HG03039 (cell line): ENCODE measurements around the gene LONRF3.

Source experiments
- ATAC-seq: cut with Tn5 transposase; IDR thresholded peaks from one replicate; pipeline ENCODE4 v1.9.1; 2021; ENCODE audit warnings: mild to moderate bottlenecking, moderate library complexity; ENCODE audit not compliant: unreplicated experiment

Gene LONRF3

DNA sequence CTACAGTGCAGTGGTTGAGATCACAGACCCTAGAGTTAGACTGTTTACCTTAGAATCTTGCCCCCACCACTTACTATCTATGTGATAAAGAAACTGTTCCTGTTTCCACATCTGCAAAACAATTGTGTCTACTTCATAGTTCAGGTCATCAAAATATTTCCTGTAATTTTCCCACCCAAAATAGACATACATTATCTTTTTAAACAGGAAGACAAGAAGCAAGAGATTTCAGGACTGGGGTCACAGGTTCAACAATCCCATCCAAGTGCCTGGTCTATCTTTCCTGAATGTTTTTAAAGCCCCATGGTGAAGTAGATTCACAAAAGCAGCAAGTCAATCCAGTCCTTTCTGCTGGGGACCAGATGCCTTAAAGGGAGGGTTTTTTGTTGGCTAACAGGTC lies 56.6 kb downstream of the LONRF3 start:
- ATAC-seq: no peak

DNA sequence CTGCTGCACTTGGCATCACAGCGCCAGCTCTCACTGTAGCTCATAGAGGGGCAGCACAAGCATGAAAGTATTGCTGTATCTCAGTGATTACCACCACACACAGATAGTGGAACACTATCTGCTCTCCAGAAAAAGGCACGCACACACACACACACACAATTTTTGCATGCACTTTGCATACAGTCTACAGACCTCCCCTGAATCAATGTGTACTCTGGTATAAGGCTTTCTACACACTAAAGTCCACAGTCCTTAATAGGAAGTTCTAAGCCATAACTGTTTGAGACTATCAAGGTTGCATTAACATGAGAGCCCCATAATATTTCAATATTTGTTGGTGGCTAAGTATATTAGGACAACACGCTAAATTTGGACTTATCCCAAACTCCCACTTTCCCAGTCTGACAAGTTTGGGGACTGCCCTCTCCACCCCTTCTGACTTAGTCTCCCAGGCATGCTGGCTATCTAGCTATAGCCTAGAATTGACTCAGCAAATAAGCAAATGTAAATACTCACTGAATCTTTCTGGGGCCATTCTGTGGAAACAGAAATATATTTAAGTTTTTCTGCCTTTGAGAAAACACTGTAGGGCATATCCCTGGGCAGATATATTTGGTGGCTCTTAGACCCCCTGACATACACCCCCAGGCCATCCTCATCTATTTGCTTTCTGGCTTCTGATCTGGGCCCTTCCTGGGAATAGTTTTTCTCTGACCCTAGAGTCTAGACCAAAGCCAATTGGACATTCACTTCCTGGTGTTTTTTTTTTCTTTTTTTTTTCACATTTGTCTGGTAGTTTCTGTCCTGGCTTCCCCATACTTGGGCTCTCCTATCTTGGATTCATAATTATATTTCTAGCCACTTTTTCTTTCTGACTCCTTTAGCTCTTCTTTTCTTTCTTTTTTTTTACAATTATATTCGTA lies 62.0 kb downstream of the LONRF3 start:
- ATAC-seq: no peak

DNA sequence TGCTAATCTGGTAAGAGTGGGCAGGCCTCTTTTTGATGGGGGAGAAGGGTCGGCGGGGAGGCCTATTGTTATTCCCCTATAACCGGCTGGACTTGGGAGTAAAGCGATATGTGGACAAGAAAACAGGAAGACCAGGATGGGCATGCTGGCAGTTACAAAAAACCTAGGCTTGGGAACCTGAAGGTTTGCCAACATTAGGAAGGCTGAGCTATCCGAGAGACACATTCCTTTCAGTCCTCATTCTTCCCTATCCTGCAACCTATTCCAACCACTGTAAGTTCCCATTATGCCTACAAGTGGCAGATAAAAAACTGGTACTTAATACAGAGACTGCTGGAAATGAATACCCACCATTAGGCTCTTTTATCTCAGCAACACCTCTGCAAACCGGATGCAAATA lies 66.0 kb downstream of the LONRF3 start:
- no peak for ATAC-seq

DNA sequence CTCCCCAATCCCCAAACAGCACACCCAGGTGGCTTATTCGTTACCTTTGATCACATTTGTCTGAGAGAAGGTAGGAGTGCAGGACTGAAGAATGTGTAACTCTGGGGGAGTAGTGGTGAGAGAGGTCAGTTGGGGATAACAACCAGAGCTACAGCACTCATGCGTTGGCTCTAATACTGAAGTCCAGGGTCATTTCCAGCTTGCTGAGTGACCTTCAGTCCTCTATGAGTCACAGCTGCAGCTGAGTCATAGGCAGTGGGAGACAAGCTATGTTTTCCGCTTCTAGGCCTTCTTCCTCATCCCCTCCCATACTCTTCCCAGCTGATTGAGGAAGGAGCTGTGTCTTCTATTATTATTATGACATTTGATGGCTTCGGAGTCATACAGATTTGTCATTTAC lies 66.8 kb downstream of the LONRF3 start:
- ATAC-seq: no peak

DNA sequence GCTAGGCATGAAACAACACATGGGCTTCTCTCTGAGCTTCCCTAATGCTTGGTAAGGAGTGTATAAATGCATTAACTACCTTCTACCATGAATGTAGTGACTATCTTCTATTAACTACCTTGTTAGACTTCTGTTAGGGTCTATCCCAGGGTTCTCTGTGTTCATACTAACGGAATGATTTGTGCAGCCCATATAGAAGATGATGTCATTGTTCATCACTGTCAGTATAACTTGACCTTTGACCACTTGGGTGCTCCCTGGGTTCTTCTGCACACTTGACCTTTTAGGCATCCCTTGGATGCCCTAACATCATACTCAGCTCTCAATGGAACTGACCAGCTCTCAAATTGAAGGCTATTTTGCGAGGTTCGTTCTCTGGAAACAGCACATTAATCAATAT lies 67.6 kb downstream of the LONRF3 start:
- ATAC-seq: no peak

DNA sequence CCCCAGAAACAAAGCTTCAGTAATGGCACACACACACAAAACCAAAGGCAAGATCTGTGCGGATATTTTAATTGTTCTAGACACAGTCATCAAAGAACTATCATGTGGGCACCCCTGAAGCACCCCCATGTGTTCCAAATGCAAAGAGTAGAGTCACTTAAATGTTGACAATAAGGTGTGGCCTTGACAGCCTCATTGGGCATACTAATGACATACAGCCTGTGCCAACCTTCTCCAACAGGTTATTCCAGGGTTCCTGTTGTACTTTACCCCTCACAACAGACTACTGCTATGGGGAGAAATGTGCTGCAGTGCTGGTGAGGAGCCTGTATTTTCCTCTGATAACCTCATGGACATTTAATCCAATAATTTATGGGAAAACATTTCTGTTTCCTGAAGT lies 68.6 kb downstream of the LONRF3 start:
- no peak for ATAC-seq

DNA sequence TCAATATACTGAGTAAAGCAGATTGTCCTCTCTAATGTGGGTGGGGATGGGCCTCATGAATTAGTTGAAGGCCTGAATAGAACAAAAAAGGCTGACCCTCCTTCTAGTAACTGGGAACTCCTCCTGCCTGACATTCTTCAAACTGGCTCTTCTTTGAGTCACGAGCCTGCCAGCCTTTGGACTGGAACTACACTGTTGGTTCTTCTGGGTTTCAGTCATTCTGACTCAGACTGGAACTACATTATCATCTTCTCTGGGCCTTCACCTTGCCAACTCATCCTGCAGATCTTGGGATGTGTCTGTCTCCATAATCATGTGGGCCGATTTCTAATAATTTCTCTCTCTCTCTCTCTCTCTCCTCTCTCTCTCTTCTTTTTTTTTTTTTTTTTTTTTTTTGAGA lies 71.5 kb downstream of the LONRF3 start:
- no peak for ATAC-seq

DNA sequence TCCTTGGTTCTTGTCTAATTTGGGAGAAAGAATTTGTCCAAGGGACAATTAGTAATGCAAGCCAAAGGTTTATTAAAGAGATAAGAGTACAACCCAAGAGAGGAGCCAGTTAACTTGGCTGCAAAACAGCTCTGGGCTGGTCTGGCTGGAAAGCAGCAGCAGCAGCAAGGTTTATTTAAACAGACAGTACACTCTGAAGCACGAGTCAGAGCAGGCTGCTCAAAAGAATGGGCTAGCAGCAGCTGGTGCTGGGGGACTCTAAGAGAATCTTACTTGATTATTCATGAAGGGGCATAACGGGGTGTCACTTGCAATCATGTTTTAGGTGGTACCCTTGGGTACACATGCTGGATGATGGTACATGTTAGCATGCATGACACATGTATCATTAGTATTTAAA lies 81.3 kb downstream of the LONRF3 start:
- no peak for ATAC-seq

DNA sequence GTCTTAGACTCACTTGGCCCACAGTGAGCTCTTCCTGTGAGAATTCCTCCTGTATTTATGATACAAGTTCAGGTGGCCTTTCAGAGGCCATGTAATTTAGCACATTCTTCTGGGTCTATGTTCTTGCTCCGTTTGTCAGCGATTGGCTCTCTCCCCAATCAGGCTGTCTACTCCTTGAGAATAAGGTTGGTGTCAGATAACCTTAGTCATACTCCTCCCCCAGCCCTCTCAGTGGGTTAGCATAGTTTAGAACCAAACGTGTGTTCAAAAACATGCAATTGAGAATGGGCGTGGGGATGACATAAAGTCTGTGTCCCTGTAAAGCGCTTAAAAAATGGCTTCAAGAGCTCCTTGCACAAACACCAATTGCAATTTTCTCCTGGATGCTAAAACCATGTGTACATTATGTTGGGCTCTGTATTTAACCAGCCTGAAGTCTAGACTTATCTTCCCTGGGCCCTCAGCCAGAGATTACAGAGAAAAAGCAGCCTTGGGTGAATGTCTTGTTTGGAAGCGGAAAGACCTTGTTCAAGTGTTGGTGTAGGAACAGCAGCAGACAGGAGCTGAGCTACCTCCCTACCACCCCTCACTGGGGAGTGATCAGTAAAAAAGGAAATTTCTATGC lies 88.4 kb downstream of the LONRF3 start:
- no peak for ATAC-seq

DNA sequence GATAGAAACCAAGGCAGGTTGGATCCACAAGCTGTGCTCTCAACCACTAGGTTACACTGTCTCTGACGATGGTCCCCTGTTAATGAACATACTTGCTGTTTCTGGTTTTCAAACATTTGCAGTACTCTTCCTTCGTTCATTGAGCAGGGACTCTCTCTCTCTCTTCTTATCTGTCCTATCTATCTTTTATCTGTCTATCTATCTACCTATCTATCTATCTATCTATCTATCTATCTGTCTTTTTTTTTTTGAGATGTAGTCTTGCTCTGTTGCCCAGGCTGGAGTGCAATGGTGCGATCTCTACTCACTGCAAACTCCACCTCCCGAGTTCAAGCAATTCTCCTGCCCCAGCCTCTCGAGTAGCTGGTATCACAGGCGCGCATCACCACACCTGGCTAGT lies 89.0 kb downstream of the LONRF3 start:
- no peak for ATAC-seq

DNA sequence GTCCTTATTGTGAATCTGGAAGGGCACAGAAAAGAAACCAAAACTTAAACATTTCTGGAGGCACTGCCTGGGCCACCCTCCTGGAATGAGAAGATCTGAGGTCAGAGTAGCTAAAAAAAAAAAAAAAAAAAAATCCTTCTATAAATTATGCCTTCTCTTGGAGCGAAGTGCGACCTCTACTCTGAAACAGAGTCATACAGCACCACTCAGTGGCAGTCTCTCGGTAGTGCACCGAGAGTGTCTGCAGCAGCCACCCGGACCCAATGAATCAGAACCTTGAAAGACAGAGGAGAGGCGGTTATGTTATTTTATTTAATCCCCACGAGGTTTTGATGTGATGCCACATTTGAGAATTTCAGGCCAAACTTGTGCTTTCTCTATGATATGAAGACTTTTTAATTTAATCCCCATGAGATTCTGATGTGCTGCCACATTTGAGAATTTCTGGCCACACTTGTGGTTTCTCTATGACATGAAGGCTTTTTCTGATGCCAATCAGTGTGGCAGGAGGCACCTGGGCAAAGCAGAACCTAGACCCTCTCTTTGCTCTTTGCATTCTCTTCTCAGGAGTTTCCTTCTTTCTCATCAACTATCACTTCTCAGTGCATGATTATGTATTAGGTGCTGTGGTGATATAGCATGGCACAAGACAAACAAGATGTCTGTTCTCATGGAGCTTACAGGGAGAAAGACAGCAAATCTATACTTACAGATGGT lies 92.8 kb downstream of the LONRF3 start:
- ATAC-seq: no peak
